ENCODE data around the gene PLD6. TPM values are rescaled to one million over a fixed set of nuclear protein-coding genes. Genes with fewer than 3 reads are reported as not detected.
"Not testable (repeated sequence)": the region's sequence is repeated elsewhere in the genome, so short reads cannot be mapped to it uniquely, and the experiment has no call there.

The PLD6 gene
- total RNA-seq, 1 donor from 2014 or later = 12.9 TPM

- ATAC-seq (no peak), DNase-seq (ENCODE audit: missing footprints) (no peak)
- intact Hi-C loops (cut with DNase I) = no loop called here
Measured at GRCh38 chr17:17168401-17168800, 37.7 kb downstream of the PLD6 start.

- DNase-seq (ENCODE audit: missing footprints) (no peak), ATAC-seq (no peak)
- intact Hi-C loops (cut with DNase I) = no loop called here
Measured at GRCh38 chr17:17167986-17168385, 38.1 kb downstream of the PLD6 start.

DNA sequence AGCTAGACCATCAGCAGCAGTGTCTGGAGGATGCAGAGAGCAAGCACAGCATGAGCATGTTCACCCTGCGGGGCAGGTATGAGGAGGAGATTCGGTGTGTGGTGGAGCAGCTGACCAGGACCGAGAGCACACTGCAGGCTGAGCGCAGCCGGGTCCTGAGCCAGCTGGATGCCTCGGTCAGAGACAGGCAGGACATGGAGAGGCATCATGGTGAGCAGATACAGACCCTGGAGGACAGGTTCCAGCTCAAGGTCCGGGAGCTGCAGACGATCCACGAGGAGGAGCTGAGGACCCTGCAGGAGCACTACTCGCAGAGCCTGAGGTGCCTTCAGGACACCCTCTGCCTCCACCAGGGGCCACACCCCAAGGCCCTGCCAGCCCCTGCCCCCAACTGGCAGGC, 38.8 kb downstream of the PLD6 start:
- DNase-seq (ENCODE audit: missing footprints) (no peak), ATAC-seq (no peak)
- intact Hi-C loops (cut with DNase I) = no loop called here

- no peak for ATAC-seq
- DNase-seq (ENCODE audit: missing footprints) = no peak
- intact Hi-C loops (cut with DNase I) = no loop called here
Measured at GRCh38 chr17:17166446-17166845, 39.7 kb downstream of the PLD6 start.

DNA sequence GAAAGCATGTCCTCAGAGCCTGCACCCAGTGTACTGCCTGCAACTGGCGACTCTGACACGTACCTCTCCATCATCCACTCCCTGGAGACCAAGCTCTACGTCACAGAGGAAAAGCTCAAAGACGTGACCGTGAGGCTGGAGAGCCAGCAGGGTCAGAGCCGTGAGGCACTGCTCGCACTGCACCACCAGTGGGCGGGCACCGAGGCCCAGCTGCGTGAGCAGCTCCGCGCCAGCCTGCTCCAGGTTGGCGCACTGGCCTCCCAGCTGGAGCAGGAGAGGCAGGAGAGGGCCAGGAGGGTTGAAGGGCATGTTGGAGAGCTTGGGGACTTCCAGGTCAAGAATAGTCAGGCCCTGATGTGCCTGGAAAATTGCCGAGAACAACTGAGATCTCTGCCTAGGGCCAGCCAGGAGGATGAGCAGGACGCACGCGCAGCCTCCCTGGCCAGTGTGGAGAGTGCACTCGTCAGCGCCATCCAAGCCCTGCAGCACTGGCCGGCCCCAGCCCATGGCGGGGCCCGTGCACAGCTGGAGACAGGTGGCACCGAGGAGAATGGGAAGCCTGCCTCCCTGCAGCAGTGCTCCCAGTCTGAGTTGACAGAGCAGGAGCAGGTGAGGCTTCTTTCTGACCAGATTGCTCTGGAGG, 40.3 kb downstream of the PLD6 start:
- ATAC-seq (no peak), DNase-seq (ENCODE audit: missing footprints) (no peak)
- intact Hi-C loops (cut with DNase I) = no loop called here

GRCh38 chr17:17164676-17165075, 41.5 kb downstream of the PLD6 start:
- DNase-seq (ENCODE audit: missing footprints) (no peak), ATAC-seq (no peak)
- intact Hi-C loops (cut with DNase I) = no loop called here

DNA sequence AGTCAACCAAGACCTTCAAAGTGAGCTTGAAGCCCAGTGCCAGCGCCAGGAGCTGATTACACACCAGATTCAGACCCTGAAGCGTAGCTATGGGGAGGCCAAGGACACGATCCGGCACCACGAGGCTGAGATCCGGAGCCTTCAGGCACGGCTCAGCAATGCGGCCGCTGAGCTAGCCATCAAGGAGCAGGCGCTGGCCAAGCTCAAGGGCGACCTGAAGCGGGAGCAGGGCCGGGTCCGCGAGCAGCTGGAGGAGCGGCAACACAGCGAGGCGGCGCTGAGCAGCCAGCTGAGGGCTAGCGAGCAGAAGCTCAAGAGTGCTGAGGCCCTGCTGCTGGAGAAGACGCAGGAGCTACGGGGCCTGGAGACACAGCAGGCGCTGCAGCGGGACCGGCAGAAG, 42.0 kb downstream of the PLD6 start:
- intact Hi-C loops (cut with DNase I) = no loop called here
- DNase-seq (ENCODE audit: missing footprints) = no peak

GRCh38 chr17:17161759-17162158, 44.4 kb downstream of the PLD6 start:
- ATAC-seq (peak; percentile 56), DNase-seq (ENCODE audit: missing footprints) (no peak)
- intact Hi-C loops (cut with DNase I) = no loop called here

More for the DNA sequence above, 42.0 kb downstream of the PLD6 start:
- no peak for ATAC-seq

- intact Hi-C loops (cut with DNase I) = no loop called here
- DNase-seq (ENCODE audit: missing footprints) (no peak), ATAC-seq (no peak)
Measured at GRCh38 chr17:17161121-17161520, 45.0 kb downstream of the PLD6 start.

- ATAC-seq (no peak), DNase-seq (ENCODE audit: missing footprints) (no peak)
- intact Hi-C loops (cut with DNase I) = no loop called here
Measured at GRCh38 chr17:17159571-17159970, 46.6 kb downstream of the PLD6 start.

- intact Hi-C loops (cut with DNase I); ATAC-seq; DNase-seq (ENCODE audit: missing footprints): not testable (repeated sequence)
Measured at GRCh38 chr17:17158506-17158905, 47.6 kb downstream of the PLD6 start.

GRCh38 chr17:17157041-17157440, 49.1 kb downstream of the PLD6 start:
- intact Hi-C loops (cut with DNase I) = no loop called here
- DNase-seq (ENCODE audit: missing footprints) (no peak), ATAC-seq (no peak)

DNA sequence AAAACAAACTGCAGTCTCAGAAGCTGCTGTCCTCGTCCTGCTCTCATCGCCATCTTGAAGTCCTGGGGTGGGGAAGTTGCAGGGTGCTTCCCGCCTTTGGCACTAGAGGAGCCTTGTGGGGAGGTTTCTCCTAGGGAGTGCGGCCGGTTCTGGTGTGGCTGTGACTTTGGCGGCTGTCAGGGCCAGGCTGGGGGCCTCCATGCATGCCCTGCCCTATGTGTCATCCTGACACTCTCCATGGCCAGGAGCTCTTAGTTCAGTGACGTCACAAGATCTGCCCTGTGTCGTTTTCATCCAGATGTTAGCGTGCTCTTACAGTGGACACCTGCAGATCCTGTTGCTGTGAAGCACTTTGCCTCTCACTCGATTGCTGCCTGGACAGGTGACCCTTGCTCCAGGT, 49.6 kb downstream of the PLD6 start:
- DNase-seq (ENCODE audit: missing footprints) (no peak), ATAC-seq (no peak)
- intact Hi-C loops (cut with DNase I) = no loop called here

GRCh38 chr17:17156107-17156506, 50.0 kb downstream of the PLD6 start:
- DNase-seq (ENCODE audit: missing footprints) = no peak
- intact Hi-C loops (cut with DNase I) = no loop called here
- no peak for ATAC-seq

DNA sequence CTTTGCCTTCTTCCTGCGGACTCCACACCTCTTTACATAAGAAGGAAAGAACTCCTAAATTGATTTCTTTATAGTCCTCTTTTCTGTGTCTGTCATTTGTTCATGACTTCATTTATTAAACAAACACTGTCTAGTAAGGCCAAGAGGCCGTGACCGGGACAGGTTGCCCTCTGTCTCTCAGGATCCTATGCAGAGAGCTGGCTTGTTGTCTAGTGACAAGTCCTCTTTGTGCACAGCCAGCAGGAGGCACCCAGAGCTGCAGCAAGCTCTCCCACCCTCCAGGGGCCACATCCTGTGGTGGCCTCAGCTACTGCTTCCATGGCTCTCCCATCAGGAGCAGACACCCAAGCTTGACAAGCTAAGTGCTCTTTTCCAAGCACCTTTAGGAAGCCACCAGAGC, 50.6 kb downstream of the PLD6 start:
- intact Hi-C loops (cut with DNase I) = no loop called here

DNA sequence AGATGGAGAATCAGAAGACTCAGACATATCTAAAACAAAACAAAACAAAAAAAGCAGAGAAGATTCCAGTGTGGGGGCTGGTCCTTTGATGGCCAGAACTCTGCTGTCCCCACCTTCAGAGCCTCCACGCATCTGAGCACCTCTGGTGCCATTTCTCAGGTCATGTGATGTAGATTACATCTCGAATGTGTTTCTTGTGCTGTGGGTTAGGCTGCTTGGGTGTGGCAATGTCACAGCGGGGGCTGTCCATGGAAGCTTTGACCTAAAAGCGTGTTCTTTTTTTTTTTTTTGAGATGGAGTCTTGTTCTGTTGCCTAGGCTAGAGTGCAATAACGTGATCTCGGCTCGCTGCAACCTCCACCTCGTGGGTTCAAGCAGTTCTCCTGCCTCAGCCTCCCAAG, 51.2 kb downstream of the PLD6 start:
- intact Hi-C loops (cut with DNase I) = loop anchor here (5.0 kb wide), 2 partner anchors 82 to 153 kb away; partner anchors contain the start of gene FLCN
- DNase-seq (ENCODE audit: missing footprints) (no peak), ATAC-seq (no peak)

More for the DNA sequence above, 50.6 kb downstream of the PLD6 start:
- no peak for ATAC-seq
- no peak for DNase-seq (ENCODE audit: missing footprints)

- intact Hi-C loops (cut with DNase I) = loop anchor here (5.0 kb wide), 2 partner anchors 83 to 152 kb away; partner anchors contain the start of gene FLCN
Measured at GRCh38 chr17:17154556-17154955, 51.6 kb downstream of the PLD6 start.

GRCh38 chr17:17153709-17154108, 52.4 kb downstream of the PLD6 start:
- ATAC-seq = no peak
- DNase-seq (ENCODE audit: missing footprints) = no peak
- intact Hi-C loops (cut with DNase I) = loop anchor here (5.0 kb wide), 2 partner anchors 84 to 151 kb away; partner anchors contain the start of gene FLCN

More at GRCh38 chr17:17154556-17154955, 51.6 kb downstream of the PLD6 start:
- no peak for DNase-seq (ENCODE audit: missing footprints)
- no peak for ATAC-seq

- no peak for ATAC-seq
- intact Hi-C loops (cut with DNase I) = loop anchor here (5.0 kb wide), 2 partner anchors 84 to 151 kb away; partner anchors contain the start of gene FLCN
- DNase-seq (ENCODE audit: missing footprints) = no peak
Measured at GRCh38 chr17:17153071-17153470, 53.1 kb downstream of the PLD6 start.

DNA sequence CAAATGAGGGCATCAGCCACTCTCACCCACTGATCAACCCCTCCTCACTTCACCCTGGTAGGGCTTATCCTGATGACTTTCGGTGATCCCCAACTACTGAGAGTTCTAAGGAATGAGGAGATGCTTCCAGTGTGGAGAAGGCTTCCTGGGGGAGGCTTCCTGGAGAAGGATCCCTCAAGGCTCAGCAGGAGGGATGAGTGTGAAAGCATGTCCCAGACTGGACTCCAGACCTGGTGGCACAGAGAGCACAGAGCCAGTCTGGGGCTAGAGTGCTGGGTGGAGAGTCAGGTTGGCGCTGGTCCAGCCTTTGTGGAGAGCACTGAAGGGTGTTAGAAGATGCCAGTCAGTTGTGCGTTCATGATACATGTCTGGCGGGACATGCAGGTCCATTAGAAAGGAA, 53.7 kb downstream of the PLD6 start:
- DNase-seq (ENCODE audit: missing footprints) (peak; percentile 79), ATAC-seq (peak; percentile 74)
- intact Hi-C loops (cut with DNase I) = loop anchor here (5.0 kb wide), 2 partner anchors 85 to 150 kb away; partner anchors contain the start of gene FLCN

DNA sequence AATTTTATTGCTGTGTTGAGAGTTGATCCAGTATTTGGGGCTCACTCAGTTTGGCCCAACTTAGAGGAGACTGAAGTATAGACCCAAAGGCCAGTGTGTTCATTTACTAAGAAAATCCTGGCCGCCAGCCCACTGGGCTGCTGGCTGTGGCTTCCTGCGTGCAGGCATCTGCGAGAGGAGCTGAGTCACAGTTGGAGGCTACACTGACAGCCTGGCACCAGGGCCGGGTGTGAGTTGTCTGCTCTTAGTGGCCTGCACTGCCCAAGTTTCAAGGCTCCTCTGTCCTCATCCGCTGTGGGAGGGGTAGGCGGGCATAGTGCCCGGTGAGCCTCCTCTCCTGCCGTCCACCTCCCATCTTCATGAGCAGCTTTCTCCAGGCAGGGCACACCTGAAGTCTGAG, 54.2 kb downstream of the PLD6 start:
- DNase-seq (ENCODE audit: missing footprints) (peak; percentile 94), ATAC-seq (peak; percentile 91)
- intact Hi-C loops (cut with DNase I) = loop anchor here (5.0 kb wide), 2 partner anchors 85 to 150 kb away; partner anchors contain the start of gene FLCN

All from Right ventricle myocardium inferior (tissue), 1 donor.